ENCODE measurements around the gene MXRA8.
"Not testable (repeated sequence)": the region's sequence is repeated elsewhere in the genome, so short reads cannot be mapped to it uniquely, and the experiment has no call there.

The MXRA8 gene

DNA sequence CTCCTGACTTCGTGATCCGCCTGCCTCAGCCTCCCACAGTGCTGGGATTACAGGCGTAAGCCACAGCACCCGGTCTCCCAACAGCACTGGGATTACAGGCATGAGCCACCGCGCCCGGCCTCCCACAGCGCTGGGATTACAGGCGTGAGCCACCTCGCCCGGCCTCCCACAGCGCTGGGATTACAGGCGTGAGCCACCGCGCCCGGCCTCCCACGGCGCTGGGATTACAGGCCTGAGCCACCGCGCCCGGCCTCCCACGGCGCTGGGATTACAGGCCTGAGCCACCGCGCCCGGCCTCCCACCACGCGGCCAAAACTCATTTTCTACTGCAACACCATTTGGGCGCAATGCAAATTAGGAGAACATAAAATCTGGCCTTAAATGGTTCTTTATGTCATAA, 27.0 kb upstream of the MXRA8 start:
- H4K8ac ChIP-seq (ENCODE audit: low read length) = not testable (repeated sequence)

DNA sequence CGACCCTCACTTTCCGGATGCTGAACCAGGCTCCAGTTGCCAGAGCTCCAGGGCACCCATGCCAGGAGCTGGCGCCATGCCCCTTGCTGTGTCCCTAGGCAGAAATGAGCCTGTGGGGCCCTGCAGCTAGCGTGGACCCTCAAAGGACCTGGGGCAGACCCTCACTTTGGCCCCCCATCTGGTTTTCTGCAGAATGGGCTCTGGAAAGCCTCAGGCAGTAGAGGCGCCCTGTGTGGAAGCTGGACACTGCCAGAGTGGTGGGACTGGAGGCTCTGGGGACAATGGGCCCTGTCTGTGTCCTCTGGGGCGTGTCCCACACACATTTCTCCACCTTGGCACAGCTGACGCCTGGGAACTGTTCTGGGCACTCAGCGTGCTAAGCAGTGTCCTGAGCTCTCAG, 22.9 kb upstream of the MXRA8 start:
- Histone ChIP-seq H3K4me1 (ENCODE audit: control insufficient read depth, insufficient read depth, low read depth, low read length) (peaks cover 2% of the 10 kb centered on the region), H3K4me3 (ENCODE audit: insufficient read depth in 1 of 2, low read depth in 1 of 2, low read length in 2 of 2) (no peak overlapping the region), H3K27me3 (ENCODE audit: control insufficient read depth in 1 of 2, insufficient read depth in 1 of 2, low read length in 2 of 2) (no peaks in the 10 kb centered on the region), H2AFZ (ENCODE audit: low read depth, low read length) (no peak overlapping the region), H2BK5ac (ENCODE audit: low read depth, low read length, poor library complexity, severe bottlenecking) (no peak overlapping the region), H2BK15ac (ENCODE audit: low read depth, poor library complexity, severe bottlenecking) (no peak overlapping the region), H2BK12ac (ENCODE audit: low read length in 2 of 2) (no peak overlapping the region), H3K9ac (ENCODE audit: low read length) (no peak overlapping the region), H3K79me1 (replicated peaks; ENCODE audit: low read length, poor library complexity, severe bottlenecking) (peaks cover 23% of the 10 kb centered on the region), H3K18ac (ENCODE audit: low read depth in 1 of 2, low read length in 2 of 2) (no peak overlapping the region), H3K4me2 (ENCODE audit: low read length, poor library complexity, severe bottlenecking) (no peak overlapping the region), H4K91ac (ENCODE audit: low read length) (no peak overlapping the region), H3K23ac (ENCODE audit: low read length in 2 of 2) (no peak overlapping the region), H3K4ac (ENCODE audit: low read depth in 1 of 2, low read length in 2 of 2) (no peak overlapping the region), H2BK120ac (ENCODE audit: low read depth, low read length) (no peak overlapping the region), H3K9me3 (ENCODE audit: control insufficient read depth, low read length) (no peaks in the 10 kb centered on the region), H4K8ac (ENCODE audit: low read length) (no peak overlapping the region), H2AK5ac (ENCODE audit: low read length, severe bottlenecking) (no peak overlapping the region), H3K36me3 (ENCODE audit: control insufficient read depth in 1 of 2, insufficient read depth in 2 of 2, low read depth in 1 of 2, low read length in 2 of 2) (peaks cover 33 to 50% of the 10 kb centered on the region in 2 experiments), H3K14ac (ENCODE audit: low read length in 2 of 2) (no peak overlapping the region), H3K27ac (ENCODE audit: low read length, poor library complexity, severe bottlenecking) (no peak overlapping the region)
- DNase-seq = no peak
- WGBS = 84% methylated on average over 8 of the region's 8 CpGs

More for the DNA sequence above, 27.0 kb upstream of the MXRA8 start:
- not testable (repeated sequence) for DNase-seq; H4K91ac ChIP-seq (ENCODE audit: low read length); H3K23ac ChIP-seq (ENCODE audit: low read length in 2 of 2); H2AK5ac ChIP-seq (ENCODE audit: low read length, severe bottlenecking); H2BK5ac ChIP-seq (ENCODE audit: low read depth, low read length, poor library complexity, severe bottlenecking); H3K27ac ChIP-seq (ENCODE audit: low read length, poor library complexity, severe bottlenecking); H2BK120ac ChIP-seq (ENCODE audit: low read depth, low read length); H3K4me1 ChIP-seq (ENCODE audit: control insufficient read depth, insufficient read depth, low read depth, low read length); H3K9ac ChIP-seq (ENCODE audit: low read length); H3K4me2 ChIP-seq (ENCODE audit: low read length, poor library complexity, severe bottlenecking); H3K14ac ChIP-seq (ENCODE audit: low read length in 2 of 2); H2BK12ac ChIP-seq (ENCODE audit: low read length in 2 of 2); H2BK15ac ChIP-seq (ENCODE audit: low read depth, poor library complexity, severe bottlenecking); H3K4ac ChIP-seq (ENCODE audit: low read depth in 1 of 2, low read length in 2 of 2); H3K27me3 ChIP-seq (ENCODE audit: control insufficient read depth in 1 of 2, insufficient read depth in 1 of 2, low read length in 2 of 2); H3K4me3 ChIP-seq (ENCODE audit: insufficient read depth in 1 of 2, low read depth in 1 of 2, low read length in 2 of 2); H3K9me3 ChIP-seq (ENCODE audit: control insufficient read depth, low read length); H3K18ac ChIP-seq (ENCODE audit: low read depth in 1 of 2, low read length in 2 of 2); H2AFZ ChIP-seq (ENCODE audit: low read depth, low read length)
- Histone ChIP-seq H3K36me3 (ENCODE audit: control insufficient read depth in 1 of 2, insufficient read depth in 2 of 2, low read depth in 1 of 2, low read length in 2 of 2) (peaks cover 72 to 81% of the 10 kb centered on the region in 2 experiments), H3K79me1 (replicated peaks; ENCODE audit: low read length, poor library complexity, severe bottlenecking) (peaks cover 41% of the 10 kb centered on the region)
- 94% methylated on average over 21 of the region's 29 CpGs for WGBS

DNA sequence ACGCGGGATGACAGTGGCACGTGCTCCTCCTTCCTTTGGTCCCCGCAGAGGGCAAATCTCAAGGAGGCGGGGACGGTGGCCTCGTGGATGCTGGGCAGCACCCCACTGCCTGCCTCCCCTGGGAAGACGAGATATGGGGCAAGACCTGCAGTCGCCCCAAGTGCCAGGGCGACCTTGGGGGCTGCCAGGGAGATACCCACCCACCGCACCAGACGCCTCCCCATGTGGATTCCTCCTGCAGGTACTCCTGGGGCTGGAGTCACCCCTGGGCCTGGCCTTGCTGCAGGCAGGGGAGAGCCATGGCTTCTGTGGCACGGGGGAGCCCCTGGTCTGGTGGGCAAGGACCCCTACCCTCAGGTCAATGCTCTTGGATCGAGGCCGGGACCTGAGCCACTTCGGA, 22.5 kb upstream of the MXRA8 start:
- Histone ChIP-seq H2AFZ (ENCODE audit: low read depth, low read length) (no peak overlapping the region), H3K4me1 (ENCODE audit: control insufficient read depth, insufficient read depth, low read depth, low read length) (peaks cover 6% of the 10 kb centered on the region), H3K4me3 (ENCODE audit: insufficient read depth in 1 of 2, low read depth in 1 of 2, low read length in 2 of 2) (no peak overlapping the region), H2BK15ac (ENCODE audit: low read depth, poor library complexity, severe bottlenecking) (no peak overlapping the region), H2BK5ac (ENCODE audit: low read depth, low read length, poor library complexity, severe bottlenecking) (no peak overlapping the region), H2AK5ac (ENCODE audit: low read length, severe bottlenecking) (no peak overlapping the region), H3K23ac (ENCODE audit: low read length in 2 of 2) (no peak overlapping the region), H3K18ac (ENCODE audit: low read depth in 1 of 2, low read length in 2 of 2) (no peak overlapping the region), H3K14ac (ENCODE audit: low read length in 2 of 2) (no peak overlapping the region), H3K9ac (ENCODE audit: low read length) (no peak overlapping the region), H3K27ac (ENCODE audit: low read length, poor library complexity, severe bottlenecking) (no peak overlapping the region), H3K79me1 (replicated peaks; ENCODE audit: low read length, poor library complexity, severe bottlenecking) (peaks cover 24% of the 10 kb centered on the region), H2BK120ac (ENCODE audit: low read depth, low read length) (no peak overlapping the region), H3K4me2 (ENCODE audit: low read length, poor library complexity, severe bottlenecking) (no peak overlapping the region), H3K27me3 (ENCODE audit: control insufficient read depth in 1 of 2, insufficient read depth in 1 of 2, low read length in 2 of 2) (no peaks in the 10 kb centered on the region), H3K4ac (ENCODE audit: low read depth in 1 of 2, low read length in 2 of 2) (no peak overlapping the region), H4K8ac (ENCODE audit: low read length) (no peak overlapping the region), H3K36me3 (ENCODE audit: control insufficient read depth in 1 of 2, insufficient read depth in 2 of 2, low read depth in 1 of 2, low read length in 2 of 2) (peaks cover 29 to 49% of the 10 kb centered on the region in 2 experiments), H2BK12ac (ENCODE audit: low read length in 2 of 2) (no peak overlapping the region), H4K91ac (ENCODE audit: low read length) (no peak overlapping the region), H3K9me3 (ENCODE audit: control insufficient read depth, low read length) (no peaks in the 10 kb centered on the region)
- WGBS = 96% methylated on average over 16 of the region's 16 CpGs
- no peak for DNase-seq

DNA sequence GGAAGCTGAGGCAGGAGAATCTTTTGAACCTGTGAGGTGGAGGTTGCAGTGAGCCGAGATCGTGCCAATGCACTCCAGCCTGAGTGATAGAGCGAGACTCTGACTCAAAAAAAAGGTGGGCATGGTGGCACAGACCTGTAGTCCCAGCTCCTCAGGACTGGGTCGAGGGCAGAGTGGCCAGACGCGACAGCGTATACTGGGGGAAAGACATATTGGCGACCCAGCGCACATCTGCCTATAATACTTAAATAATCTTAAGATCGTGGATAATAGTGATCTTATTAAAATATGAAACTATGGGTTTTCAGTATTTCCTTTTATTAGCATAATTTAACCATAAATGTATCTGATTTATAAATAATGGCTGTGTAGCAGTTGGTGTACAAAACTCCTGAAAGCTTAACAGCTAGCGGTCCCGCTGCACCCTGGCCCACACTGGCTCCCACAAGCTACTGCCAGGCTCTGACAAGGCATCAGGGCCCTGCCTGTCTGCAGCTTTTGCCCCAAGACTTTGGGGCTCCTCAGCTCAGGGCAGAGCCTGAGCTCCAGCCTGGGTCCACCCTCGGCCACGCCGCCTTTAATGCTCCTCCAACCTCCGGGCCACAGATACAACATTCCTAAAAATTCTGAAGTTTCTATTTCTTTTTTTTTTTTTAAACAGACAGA, 19.3 kb upstream of the MXRA8 start:
- H2AK5ac ChIP-seq (ENCODE audit: low read length, severe bottlenecking) = no peak overlapping the region
- H3K27me3 ChIP-seq (ENCODE audit: control insufficient read depth in 1 of 2, insufficient read depth in 1 of 2, low read length in 2 of 2) = no peaks in the 10 kb centered on the region
- no peak overlapping the region for H3K4me2 ChIP-seq (ENCODE audit: low read length, poor library complexity, severe bottlenecking)
- no peak overlapping the region for H2BK15ac ChIP-seq (ENCODE audit: low read depth, poor library complexity, severe bottlenecking)
- H2BK12ac ChIP-seq (ENCODE audit: low read length in 2 of 2) = no peak overlapping the region
- H3K14ac ChIP-seq (ENCODE audit: low read length in 2 of 2) = no peak overlapping the region
- H2AFZ ChIP-seq (ENCODE audit: low read depth, low read length) = no peak overlapping the region
- no peak overlapping the region for H3K9ac ChIP-seq (ENCODE audit: low read length)
- H4K91ac ChIP-seq (ENCODE audit: low read length) = no peak overlapping the region
- no peak overlapping the region for H2BK120ac ChIP-seq (ENCODE audit: low read depth, low read length)
- H3K36me3 ChIP-seq (ENCODE audit: control insufficient read depth in 1 of 2, insufficient read depth in 2 of 2, low read depth in 1 of 2, low read length in 2 of 2) = peaks cover 26 to 43% of the 10 kb centered on the region in 2 experiments
- no peak for DNase-seq
- 95% methylated on average over 16 of the region's 16 CpGs for WGBS
- H3K9me3 ChIP-seq (ENCODE audit: control insufficient read depth, low read length) = no peaks in the 10 kb centered on the region
- H3K18ac ChIP-seq (ENCODE audit: low read depth in 1 of 2, low read length in 2 of 2) = no peak overlapping the region
- no peak overlapping the region for H3K23ac ChIP-seq (ENCODE audit: low read length in 2 of 2)
- H3K27ac ChIP-seq (ENCODE audit: low read length, poor library complexity, severe bottlenecking) = no peak overlapping the region
- no peak overlapping the region for H4K8ac ChIP-seq (ENCODE audit: low read length)
- peaks cover 29% of the 10 kb centered on the region for H3K79me1 ChIP-seq (replicated peaks; ENCODE audit: low read length, poor library complexity, severe bottlenecking)
- H3K4me3 ChIP-seq (ENCODE audit: insufficient read depth in 1 of 2, low read depth in 1 of 2, low read length in 2 of 2) = no peak overlapping the region
- H3K4me1 ChIP-seq (ENCODE audit: control insufficient read depth, insufficient read depth, low read depth, low read length) = peaks cover 19% of the 10 kb centered on the region
- H2BK5ac ChIP-seq (ENCODE audit: low read depth, low read length, poor library complexity, severe bottlenecking) = no peak overlapping the region
- H3K4ac ChIP-seq (ENCODE audit: low read depth in 1 of 2, low read length in 2 of 2) = no peak overlapping the region
